ENCODE results near the gene DRAM2.

GRCh38 chr1:111145963-111146768 lies 6.3 kb upstream of the DRAM2 start:
- TF ChIP-seq EZH2phosphoT487 (IDR thresholded peaks at IDR 0.05; ENCODE audit: low read depth, severe bottlenecking, unreplicated experiment): no peak
- TF ChIP-seq, protein P1, sequence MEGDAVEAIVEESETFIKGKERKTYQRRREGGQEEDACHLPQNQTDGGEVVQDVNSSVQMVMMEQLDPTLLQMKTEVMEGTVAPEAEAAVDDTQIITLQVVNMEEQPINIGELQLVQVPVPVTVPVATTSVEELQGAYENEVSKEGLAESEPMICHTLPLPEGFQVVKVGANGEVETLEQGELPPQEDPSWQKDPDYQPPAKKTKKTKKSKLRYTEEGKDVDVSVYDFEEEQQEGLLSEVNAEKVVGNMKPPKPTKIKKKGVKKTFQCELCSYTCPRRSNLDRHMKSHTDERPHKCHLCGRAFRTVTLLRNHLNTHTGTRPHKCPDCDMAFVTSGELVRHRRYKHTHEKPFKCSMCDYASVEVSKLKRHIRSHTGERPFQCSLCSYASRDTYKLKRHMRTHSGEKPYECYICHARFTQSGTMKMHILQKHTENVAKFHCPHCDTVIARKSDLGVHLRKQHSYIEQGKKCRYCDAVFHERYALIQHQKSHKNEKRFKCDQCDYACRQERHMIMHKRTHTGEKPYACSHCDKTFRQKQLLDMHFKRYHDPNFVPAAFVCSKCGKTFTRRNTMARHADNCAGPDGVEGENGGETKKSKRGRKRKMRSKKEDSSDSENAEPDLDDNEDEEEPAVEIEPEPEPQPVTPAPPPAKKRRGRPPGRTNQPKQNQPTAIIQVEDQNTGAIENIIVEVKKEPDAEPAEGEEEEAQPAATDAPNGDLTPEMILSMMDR (IDR thresholded peaks at IDR 0.05; ENCODE audit: poor library complexity): no peak
- no peak for TF ChIP-seq EZH2 (IDR thresholded peaks at IDR 0.05; ENCODE audit: borderline replicate concordance)
